MCF 10A (cell line): ENCODE data around the gene AKR1A1. TPM values are rescaled to one million over a fixed set of nuclear protein-coding genes. Genes with fewer than 3 reads are reported as not detected.

ENCODE experiments used
- BruUV-seq: library from RNA; stranded (reverse); fragments of 400-500 nt; replicated peaks from 2 replicates; lab custom pipeline; 2021; lab: Mats Ljungman, UMichigan
- CTCF ChIA-PET: fragments of 300-600 bp; sonication (Branson Sonifier 250); formaldehyde crosslinking; extraction: SDS; loops from one replicate; lab custom pipeline; 2021; ENCODE audit warnings: antibody characterized with exemption, inconsistent platforms; lab: Yijun Ruan, JAX
- POLR2A ChIA-PET: fragments of 300-600, 350-650 bp; sonication (Branson Sonifier 250); formaldehyde crosslinking; extraction: SDS; loops from one replicate; lab custom pipeline; 2020; ENCODE audit warnings: antibody characterized with exemption, inconsistent platforms; lab: Yijun Ruan, JAX
- DNase-seq: peaks from one replicate; pipeline ENCODE4 v3.0.0-alpha.2; 2018; ENCODE audit not compliant: unreplicated experiment
- H3K27ac Mint-ChIP-seq: one replicate; pipeline ENCODE4 v1.8.0; 2022; ENCODE audit warnings: mild to moderate bottlenecking, low read depth, mixed read lengths; ENCODE audit not compliant: unreplicated experiment
- H3K27me3 Mint-ChIP-seq: one replicate; pipeline ENCODE4 v1.8.0; 2022; ENCODE audit warnings: mixed read lengths; ENCODE audit not compliant: insufficient read depth, unreplicated experiment
- H3K36me3 Mint-ChIP-seq: one replicate; pipeline ENCODE4 v1.8.0; 2022; ENCODE audit warnings: mild to moderate bottlenecking, moderate library complexity, mixed read lengths; ENCODE audit not compliant: insufficient read depth, unreplicated experiment
- H3K4me1 Mint-ChIP-seq: one replicate; pipeline ENCODE4 v1.8.0; 2022; ENCODE audit warnings: mixed read lengths; ENCODE audit not compliant: insufficient read depth, unreplicated experiment
- H3K4me3 Mint-ChIP-seq: one replicate; pipeline ENCODE4 v1.8.0; 2022; ENCODE audit warnings: mild to moderate bottlenecking, moderate library complexity, mixed read lengths; ENCODE audit not compliant: unreplicated experiment
- H3K9me3 Mint-ChIP-seq: one replicate; pipeline ENCODE4 v1.8.0; 2022; ENCODE audit warnings: mixed read lengths; ENCODE audit not compliant: unreplicated experiment
- intact Hi-C: fragments of 100-400 bp; cut with micrococcal nuclease; formaldehyde crosslinking; loops from 2 replicates; pipeline ENCODE4 v1.14.1; 2022
- total RNA-seq: library from RNA; stranded (reverse); gene quantifications from 2 replicates; pipeline ENCODE4 v1.2.3, GENCODE V29; 2022
- TF ChIP-seq, protein P1 (sequence below): fragments of 200-600 bp; IDR thresholded peaks from one replicate; pipeline ENCODE4 v1.8.0; 2022; ENCODE audit warnings: antibody characterized with exemption, mild to moderate bottlenecking; ENCODE audit not compliant: unreplicated experiment

The AKR1A1 gene
- total RNA-seq, 1 experiment from 2014 or later, result 108 TPM

DNA sequence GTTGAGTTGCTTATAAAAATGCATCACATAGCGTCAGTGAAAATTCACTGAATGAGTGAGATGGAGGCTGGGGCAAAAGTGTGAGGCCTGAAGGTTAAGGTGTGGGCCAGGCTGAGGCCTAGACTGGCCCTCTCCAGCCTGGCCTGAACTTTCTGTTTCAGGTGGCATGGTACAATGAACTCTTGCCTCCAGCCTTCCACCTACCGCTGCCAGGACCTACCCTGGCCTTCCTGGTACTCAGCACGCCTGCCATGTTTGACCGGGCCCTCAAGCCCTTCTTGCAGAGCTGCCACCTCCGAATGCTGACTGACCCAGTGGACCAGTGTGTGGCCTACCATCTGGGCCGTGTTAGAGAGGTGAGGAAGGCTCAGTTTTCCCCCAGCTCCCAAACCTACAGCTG is 43.4 kb upstream of the AKR1A1 start:
- intact Hi-C loops, result no loop called here
- peaks cover 49% of the 10 kb centered on the region for H3K36me3 Mint-ChIP-seq
- H3K27me3 Mint-ChIP-seq, result no peaks in the 10 kb centered on the region
- H3K9me3 Mint-ChIP-seq, result no peaks in the 10 kb centered on the region
- H3K27ac Mint-ChIP-seq, result no peak overlapping the region
- DNase-seq, result no peak
- POLR2A ChIA-PET, result interaction anchor here (1.0 to 3.4 kb wide), 5 partner anchors 14 to 521 kb away, joined by 3 to 20 read pairs (median 4); partner anchors contain the start of genes EIF2B3 and PRDX1
- H3K4me3 Mint-ChIP-seq, result no peak overlapping the region
- H3K4me1 Mint-ChIP-seq, result peaks cover under 1% of the 10 kb centered on the region
- TF ChIP-seq, protein P1, sequence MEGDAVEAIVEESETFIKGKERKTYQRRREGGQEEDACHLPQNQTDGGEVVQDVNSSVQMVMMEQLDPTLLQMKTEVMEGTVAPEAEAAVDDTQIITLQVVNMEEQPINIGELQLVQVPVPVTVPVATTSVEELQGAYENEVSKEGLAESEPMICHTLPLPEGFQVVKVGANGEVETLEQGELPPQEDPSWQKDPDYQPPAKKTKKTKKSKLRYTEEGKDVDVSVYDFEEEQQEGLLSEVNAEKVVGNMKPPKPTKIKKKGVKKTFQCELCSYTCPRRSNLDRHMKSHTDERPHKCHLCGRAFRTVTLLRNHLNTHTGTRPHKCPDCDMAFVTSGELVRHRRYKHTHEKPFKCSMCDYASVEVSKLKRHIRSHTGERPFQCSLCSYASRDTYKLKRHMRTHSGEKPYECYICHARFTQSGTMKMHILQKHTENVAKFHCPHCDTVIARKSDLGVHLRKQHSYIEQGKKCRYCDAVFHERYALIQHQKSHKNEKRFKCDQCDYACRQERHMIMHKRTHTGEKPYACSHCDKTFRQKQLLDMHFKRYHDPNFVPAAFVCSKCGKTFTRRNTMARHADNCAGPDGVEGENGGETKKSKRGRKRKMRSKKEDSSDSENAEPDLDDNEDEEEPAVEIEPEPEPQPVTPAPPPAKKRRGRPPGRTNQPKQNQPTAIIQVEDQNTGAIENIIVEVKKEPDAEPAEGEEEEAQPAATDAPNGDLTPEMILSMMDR, result no peak
- CTCF ChIA-PET, result interaction anchor here (0.9 kb wide), 1 partner anchor 63 kb away, joined by 3 read pairs; no protein-coding TSS in a partner anchor
- BruUV-seq, result no TSS peak

DNA sequence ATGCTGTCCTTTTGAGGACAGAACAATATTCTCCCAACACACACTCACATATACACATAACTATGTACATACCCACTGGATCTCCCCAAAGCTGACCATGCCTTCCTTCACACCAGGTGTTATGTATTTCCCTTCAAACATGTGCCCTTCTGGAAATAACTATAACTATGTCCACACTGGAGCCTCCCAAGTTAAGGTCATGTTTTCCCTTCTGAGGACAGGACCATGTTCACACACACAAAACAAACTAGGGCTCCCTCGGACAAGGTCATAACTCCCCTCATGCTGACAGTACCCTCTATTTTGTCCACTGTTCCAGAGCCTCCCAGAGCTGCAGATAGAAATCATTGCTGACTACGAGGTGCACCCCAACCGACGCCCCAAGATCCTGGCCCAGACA is 42.7 kb upstream of the AKR1A1 start:
- ChIA-PET CTCF (interaction anchor here (0.6 to 1.7 kb wide), 4 partner anchors 9 to 158 kb away, joined by 3 to 10 read pairs (median 4); no protein-coding TSS in a partner anchor), POLR2A (interaction anchor here (0.9 to 3.4 kb wide), 8 partner anchors 8 to 522 kb away, joined by 3 to 20 read pairs (median 4); partner anchors contain the start of genes AKR1A1, CCDC163, EIF2B3 and MMACHC)
- intact Hi-C loops, result no loop called here
- no peaks in the 10 kb centered on the region for H3K27me3 Mint-ChIP-seq
- DNase-seq, result no peak
- H3K9me3 Mint-ChIP-seq, result no peaks in the 10 kb centered on the region
- TF ChIP-seq, protein P1, result no peak
- H3K4me1 Mint-ChIP-seq, result no peaks in the 10 kb centered on the region
- peaks cover 54% of the 10 kb centered on the region for H3K36me3 Mint-ChIP-seq
- H3K4me3 Mint-ChIP-seq, result no peak overlapping the region
- BruUV-seq, result TSS peak; percentile 7
- H3K27ac Mint-ChIP-seq, result peak overlapping the region; percentile 2

DNA sequence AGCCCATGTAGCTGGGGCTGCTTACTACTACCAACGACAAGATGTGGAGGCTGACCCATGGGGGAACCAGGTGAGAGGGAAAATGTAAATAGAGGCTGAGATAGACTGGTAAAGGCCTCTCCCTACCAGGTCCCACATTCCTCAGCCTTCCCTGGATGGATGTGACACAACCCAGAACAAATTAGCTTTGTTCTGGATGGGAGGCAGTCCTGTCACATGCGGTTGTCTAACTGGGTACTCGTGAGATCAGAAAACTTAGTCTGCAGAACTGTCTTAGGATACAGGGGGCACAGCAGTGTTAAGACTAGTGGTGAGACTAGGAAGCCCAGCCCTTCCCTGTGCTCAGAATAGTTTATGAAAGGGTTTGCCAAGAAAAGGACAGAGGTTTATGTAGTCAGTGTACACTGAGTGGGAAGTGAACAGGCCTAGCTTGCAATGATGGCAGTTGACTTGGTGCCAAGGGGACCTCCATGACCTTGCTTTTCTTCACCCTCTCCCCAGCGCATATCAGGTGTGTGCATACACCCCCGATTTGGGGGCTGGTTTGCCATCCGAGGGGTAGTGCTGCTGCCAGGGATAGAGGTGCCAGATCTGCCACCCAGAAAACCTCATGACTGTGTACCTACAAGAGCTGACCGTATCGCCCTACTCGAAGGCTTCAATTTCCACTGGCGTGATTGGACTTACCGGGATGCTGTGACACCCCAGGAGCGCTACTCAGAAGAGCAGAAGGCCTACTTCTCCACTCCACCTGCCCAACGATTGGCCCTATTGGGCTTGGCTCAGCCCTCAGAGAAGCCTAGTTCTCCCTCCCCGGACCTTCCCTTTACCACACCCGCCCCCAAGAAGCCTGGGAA is 42.1 kb upstream of the AKR1A1 start:
- Mint-ChIP-seq H3K27me3 (no peaks in the 10 kb centered on the region), H3K36me3 (peaks cover 55% of the 10 kb centered on the region), H3K27ac (peak overlapping the region; percentile 2), H3K9me3 (no peaks in the 10 kb centered on the region), H3K4me3 (no peak overlapping the region), H3K4me1 (no peaks in the 10 kb centered on the region)
- TF ChIP-seq, protein P1, result no peak
- intact Hi-C loops, result no loop called here
- POLR2A ChIA-PET, result interaction anchor here (0.9 to 3.4 kb wide), 8 partner anchors 8 to 523 kb away, joined by 3 to 20 read pairs (median 4); partner anchors contain the start of genes AKR1A1, CCDC163, EIF2B3 and MMACHC
- CTCF ChIA-PET, result interaction anchor here (0.6 to 1.7 kb wide), 5 partner anchors 9 to 158 kb away, joined by 3 to 10 read pairs (median 4); no protein-coding TSS in a partner anchor
- DNase-seq, result no peak
- BruUV-seq, result no TSS peak
